Activated T-cell treated with anti-CD3 and anti-CD28 coated beads for 4 hours (primary cell): ENCODE data around the gene GUCA2A.

ENCODE experiments used
- DNase-seq: peaks from one replicate; pipeline ENCODE4 v3.0.0-alpha.2; 2020

Gene GUCA2A

DNA sequence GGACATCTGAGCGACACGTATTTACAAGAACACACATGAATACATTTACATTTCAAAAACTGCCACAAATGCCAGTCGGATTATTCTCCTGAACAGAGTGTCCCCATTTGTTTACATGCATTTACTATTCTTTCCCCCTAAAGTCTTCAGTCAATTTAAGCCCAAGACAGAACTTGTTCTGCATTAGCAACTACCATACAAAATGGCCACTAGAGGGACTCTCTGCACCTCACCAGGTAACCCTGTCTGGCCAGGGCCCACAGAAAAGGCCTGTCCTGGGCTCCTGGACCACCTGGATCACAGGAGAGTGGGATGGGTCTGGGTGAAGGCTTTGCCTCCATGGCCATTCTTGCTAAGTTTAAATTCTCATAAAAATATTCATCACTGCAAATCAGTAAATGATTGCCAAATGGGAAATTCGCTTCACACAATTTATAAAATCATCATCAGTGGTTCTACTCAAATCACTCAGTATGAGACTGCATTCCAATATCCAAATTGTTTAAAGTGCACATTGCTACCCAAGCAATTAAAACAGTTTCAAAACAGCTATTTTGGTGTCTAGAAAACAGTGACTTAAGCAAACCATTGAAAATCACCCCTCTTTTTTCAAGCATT lies 12.5 kb upstream of the GUCA2A start:
- DNase-seq = no peak

DNA sequence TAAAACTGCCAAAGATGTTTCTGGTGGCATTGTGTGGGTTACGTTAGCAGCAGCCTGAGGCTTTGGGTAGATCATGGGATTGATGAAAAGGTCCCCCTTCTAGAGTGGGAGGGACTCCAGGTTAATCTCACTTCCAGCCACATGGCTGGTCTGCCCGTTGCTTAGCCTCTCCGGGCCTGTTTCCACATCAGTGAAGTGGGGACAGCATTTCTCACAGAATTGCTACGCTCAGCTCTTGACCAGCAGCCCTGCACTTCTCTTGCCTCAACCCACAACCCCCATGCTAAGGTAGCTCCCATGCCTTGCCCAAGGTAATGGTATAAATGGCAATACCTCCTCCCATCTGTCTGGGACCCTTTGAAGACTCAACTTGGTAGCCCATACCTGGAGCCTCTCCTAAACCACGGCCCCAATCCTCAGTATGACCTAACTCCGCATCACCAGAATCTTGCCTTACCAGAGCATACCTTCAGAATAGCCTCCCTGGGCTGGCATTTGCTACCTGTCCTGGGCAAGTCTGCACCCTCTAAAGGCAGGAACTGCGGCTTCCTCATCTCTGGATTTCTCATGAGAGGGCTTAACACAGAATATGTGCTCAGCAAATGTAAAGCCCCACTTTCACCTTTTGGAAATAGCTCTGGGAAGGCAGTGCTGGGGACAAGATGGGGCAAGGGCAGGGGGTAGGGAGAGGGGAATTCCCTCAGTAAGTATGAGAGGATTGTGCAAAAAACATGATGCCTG lies 10.9 kb upstream of the GUCA2A start:
- no peak for DNase-seq

DNA sequence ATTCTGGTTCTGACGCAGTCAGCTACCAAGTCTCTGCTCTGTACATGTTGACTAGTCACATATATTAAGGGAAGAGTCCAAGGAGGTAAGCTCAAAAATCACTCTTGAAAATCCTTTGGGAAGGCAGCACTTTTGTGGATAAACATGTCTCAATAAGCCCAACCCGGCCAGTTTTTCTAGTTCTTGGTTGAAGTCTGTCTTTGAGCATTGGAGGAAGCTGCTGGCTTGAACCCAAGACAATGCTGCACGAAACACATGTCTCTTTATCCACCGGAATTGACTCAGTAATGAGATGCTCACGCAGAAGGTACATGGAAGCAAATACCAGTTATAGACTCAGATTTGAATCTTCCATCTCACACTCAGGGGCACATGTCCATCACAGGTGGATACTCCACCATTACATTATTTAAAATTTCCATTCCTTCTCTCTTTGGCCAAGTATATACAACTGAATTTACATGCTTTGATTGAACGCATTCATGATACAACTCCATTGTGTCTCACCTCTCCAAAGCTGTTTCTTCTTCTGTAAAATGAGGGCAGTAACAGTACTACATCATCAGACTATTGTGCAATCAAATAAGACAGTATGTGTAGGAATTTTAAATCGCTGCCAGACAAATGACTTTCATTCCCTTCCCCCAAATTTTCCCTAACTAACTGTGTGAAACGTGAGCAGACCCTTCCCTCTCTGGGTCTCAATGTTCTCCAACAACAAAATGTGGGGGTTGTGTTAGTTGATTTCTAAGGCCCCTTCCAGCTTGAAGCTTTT lies 9.6 kb upstream of the GUCA2A start:
- DNase-seq = no peak

DNA sequence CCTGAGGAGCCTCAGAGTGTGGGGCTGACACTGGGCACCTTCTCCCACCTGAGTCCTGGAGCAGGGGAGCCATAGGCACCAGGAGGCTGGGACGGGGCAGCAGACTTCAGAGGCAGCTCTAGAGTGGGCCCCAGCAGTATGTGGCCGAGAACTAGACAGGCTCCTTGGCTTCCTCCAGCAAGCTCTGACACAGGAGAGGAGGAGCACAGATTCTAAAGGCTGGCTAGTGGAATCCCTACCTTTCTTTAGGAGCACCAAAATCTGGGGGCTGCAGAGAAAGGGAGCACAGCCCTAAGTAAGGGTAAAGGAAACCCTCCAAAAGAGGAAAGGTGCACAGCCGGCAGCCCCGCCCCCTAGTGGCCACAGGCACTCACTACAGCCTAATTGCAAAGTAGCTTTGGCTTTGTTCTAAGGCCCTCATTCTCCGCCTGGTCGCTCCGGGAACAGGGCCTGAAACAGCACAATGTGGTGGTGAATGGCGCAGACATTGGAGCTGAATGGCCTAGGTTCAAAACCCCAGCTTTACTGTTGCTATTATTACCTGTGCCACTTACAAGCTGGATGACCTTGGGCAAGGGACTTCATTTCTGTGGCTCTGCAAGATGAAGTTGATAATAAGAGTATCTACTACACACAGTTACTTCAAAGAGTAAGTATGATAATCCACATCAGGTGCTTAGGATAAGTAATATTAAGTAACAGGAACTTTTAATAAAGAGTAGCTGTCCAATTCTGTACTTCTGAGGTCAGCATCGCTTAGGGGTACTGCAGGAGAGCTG lies 8.8 kb upstream of the GUCA2A start:
- DNase-seq = peak; percentile 57

DNA sequence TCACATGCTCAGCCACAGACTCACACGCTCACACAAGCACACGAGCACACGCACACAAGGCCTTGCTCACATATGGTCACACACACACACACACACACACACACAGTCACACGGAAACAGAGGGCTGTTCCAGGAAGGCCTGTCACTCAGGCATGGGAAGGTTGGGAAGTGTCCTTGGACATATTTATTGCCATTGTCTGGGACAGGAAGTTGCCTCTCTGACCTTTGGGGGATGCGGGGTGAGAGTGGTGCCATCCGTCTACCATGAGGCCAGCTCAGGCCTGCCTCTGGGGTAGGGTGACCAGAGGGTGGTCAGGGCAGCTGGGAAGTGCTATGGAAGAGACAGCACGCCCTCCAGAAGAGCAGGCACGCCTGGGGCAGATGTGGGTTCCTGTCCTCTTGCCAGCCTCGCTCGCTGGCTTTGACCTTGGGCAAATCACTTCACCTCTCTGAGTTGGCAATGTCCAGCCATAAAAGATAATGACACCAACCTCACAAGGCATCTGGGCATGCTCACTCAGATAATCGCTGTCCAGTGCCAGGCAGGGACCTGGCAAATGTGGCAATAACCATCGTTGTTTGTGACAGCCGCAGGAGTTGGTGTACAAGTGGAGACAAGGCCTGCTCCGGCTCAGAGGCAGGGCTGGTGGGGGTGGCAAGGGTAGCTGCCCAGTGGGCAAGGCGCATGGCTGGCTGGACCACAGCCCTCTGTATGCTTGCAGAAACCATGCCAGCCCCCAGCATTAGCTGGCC lies 8.0 kb upstream of the GUCA2A start:
- DNase-seq = no peak

DNA sequence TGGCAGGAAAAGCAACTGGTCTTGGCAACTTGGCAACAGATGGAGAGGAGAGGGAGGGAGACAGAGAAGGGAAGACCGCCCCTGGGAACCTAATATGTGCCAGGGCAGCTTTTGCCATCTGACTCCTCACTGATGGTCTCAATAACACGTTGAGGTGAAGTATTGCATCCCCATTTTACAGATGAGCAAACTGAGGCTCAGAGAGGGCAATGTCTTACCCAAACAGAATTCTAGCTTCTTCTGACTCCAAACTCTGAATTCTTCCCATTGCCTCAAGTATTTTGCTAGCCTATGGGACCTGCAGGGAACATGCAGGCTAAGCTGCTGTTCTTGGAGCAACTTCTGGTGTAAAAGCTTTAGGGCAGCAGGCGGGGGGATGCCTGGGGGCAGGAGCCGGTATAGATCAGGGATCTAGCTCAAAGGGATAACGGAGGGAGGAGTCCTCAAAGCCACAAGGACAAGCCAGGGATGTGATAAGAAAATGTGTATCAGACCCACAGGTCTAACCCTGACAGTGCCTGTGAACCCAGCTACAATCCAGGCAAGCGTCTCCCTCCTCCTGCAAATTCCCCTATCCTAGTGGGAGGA lies 7.2 kb upstream of the GUCA2A start:
- no peak for DNase-seq

DNA sequence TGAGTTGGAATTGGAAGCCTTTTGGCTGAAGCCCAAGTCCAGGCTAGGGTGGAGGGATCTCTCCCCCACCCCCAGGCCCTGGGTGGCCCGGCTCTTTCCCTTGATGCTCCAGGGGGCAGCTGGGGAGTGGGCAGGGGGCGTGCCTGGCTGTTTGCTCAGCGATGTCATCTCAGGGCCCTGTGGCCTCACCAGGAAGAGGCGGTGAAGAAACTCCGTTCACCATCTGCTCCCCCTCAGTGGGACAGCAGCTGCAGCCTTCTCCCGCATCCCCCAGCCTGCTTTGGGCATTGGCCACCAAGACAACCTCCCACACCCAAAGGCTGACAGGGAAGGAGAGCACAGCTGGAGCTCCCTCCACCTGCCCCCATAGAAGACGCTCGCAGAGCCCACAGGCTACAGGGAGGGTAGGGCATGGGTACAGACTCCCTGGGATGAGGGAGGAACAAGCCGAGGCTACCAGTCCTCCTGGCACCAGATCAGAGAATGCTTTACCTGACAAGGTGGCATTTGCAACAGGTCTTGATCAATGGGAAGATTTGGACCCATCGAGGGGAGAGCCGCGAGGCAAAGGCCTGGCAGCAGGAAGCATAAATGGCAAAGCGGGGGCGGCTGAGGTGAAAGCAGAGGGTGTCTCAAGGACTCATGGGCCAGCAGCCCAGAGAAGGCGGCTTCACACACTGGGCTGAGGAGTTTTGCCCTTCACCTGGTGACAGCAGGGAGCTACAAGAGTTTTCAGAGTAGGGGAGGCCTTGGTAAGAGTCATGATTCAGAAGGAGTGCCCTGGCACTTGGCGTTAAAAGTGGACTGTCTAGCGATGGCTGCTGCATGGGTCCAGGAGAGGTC lies 6.5 kb upstream of the GUCA2A start:
- no peak for DNase-seq

DNA sequence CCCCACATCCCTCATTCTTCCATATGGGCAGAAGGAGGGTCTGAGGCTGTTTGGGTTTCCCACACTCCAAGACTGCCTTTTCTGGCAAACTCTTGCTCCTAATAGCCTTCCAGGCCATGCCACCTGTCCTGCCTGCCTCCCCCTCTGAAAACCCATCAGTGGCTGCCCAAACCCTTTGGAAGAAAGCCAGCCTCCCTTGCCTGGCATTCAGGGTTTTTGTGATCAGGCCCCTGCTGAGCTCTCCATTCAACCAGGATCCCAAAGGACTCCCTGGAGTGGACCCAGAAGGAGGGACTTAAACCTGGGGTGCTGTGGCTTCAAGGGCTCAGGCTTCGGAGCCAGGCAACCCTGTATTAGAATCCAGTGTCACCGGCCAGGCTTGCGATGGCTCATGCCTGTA lies 4.2 kb upstream of the GUCA2A start:
- no peak for DNase-seq

DNA sequence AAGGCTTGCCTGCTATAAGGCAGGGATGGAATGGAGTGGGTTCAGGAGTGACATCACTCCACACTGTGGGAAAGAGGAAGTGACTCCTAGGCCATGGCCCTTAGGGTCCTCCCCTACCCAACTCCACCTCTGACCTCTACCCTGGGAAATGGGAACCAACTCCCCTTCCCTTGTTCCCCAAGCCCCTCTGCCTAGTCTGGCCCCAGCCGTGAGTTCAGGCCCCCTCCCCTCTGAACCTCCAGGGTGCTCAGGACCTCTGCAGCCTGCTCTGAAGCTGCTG lies 3.8 kb upstream of the GUCA2A start:
- no peak for DNase-seq

DNA sequence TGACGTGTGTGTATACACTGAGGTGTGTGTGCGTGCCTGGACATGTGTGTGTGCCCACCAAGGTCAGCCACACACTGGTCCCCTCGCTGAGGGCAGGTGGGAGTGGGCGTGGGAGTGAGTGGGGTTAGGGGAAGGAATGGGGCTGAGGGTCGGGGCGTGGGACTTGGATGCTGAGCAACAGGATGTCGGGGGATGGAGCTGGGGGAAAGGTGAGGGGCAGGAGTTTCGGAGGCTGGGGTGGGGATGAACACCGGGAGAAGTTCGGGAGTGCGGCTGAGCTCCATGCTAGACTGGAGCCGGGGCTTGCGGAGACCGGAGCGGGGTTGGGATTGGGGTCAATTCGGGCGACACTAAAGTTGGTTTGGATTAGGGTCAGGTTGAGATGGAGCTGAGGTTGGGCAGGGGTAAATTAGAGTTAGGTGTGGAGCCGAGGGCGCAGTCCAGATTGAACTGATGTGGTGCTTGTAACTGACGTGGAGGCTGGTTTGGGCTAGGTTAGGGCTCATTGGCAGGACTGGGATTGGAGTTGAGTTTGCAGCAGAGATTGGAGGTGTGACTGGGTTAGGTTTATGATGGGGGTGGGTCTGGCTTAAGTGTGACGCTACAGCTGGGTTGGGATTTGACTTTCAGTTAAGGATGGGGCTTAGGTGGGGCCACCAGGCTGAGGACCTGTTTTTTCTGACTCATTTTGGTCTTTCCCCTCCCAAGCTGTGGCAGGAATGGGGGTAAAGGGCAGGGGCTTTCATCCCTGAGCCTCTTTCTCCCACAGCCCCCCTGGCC lies 3.3 kb upstream of the GUCA2A start:
- no peak for DNase-seq

DNA sequence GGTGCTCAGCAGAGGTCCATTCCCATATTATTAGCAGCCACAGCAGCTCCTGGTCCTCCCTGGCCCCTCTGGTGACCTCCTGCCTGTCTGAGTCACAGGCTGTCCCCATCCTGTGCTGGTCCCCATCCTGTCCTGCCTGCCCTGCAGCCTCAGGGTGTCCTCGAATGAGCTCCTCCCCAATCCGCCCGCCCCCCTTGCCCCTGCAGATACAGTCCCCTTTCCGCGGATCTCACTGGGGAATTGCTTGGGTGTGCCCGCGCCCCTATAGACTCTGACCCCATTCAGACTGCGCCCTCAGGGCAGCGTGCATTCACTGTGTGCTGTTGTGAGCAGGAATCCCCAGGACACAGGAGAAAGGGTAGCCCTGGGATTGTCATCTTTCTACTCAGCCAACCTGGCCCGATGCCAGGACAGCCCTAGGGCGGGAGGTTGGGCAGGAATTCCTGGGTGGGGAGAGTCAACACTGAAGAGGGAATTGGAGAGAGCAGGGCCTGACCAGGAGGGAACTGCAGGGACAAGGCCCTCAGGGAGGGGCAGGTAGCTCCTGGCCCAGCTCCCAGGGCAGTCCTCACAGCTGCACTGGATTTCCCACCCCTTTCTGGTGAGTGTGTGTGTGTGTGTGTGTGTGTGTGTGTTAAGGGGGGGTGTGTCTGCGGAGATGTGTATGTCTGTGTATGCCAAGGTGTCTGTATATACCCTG lies 1.1 kb upstream of the GUCA2A start:
- DNase-seq = no peak

DNA sequence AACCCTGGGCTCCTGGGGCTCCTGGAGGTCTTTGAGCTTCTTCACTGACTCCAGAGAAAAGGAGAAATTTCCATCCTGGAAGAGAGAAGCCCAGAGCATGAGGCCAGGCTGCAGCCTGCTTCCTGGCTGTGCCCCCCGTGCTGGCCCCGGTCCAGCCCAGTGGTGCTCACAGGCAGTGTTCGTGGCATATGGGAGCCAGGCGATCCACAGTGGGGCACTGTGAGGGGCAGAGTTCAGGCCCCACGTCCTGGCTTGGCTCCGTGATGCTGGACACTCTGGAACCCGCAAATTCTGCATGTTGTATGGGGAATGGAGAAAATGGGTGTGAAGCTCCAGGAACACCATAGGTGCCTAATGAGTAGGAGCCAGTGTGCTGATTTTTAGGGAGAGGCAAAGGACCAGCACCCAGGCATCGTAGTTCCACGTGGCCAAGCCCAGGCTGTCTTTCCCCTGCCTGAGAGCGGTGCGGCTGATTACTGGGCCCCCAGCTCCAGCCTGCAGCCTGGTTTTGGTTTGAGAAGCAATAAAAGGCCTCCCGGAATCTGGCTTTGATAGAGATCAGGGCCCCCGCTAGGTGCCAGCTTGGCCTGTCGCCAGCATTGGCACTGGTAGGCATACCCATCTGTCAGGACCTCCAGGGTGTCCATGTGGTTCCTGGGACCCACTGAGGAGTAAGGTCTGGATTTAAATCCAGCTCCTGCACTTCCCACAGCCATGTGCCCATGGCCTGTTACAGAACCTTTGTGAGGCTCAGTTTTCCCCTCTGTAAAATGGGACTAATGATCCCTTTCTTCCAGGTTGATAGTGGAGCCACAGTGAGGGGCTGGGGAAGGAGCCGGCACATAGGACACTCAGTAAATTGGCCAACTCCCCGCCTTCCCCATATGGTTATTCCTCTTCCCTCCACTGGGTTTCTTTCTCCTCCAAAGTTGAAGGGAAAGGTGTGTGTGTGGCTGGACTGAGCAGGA lies 725 bp downstream of the GUCA2A start:
- no peak for DNase-seq

DNA sequence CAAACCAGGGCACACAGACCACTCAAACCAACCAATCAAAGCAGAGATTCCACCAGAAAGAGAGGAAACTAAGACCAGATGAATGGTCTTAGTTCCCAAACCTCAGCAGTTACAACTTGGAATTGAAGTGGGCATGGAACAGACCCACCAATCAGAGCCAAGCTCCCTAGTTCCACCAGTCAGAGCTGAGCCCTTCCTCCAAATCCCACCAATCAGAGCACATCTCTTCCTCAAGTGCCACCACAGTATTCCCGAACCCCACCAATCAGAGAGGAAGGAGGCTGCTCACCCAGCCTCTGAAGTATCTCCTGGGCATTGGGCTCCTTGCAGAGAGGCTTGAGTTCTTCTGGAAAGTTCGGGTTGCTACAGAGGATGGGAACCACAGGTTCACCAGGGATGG lies 1.4 kb downstream of the GUCA2A start:
- DNase-seq = no peak

DNA sequence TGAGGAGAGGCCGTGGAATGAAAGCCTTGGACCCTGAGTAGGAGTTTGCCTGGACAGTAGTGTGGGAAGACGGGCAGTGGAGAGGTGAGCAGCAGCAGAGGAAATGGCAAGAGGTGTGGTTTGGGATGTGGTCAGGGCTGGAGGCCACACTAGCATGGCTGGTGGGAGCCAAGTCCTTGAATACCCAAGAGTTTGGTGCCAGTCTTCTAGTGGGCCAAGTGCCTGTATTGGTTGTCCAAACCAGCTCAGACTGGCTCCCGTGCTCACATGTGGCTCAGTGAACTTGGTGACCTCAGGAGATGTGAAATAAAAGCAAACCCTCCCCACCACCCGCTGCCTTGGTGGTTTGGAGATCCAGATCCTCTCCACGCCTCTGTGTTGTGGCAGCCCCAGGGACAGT lies 2.4 kb downstream of the GUCA2A start:
- DNase-seq = no peak

DNA sequence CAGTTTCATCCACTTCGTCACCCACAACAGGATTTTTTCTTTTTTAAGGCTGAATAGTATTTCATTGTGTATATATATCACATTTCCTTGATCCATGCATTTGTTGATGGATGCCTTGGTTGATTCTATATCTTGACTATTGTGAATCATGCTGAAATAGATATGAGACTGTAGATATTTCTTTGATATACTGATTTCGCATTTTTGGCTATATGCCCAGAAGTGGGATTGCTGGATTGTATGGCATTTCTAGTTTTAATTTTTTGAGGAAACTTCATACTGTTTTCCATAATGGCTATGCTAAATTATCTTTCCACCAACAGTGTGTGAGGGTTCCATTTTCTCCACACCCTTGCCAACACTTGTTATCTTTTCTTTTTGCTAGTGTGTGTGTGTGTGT lies 6.4 kb downstream of the GUCA2A start:
- no peak for DNase-seq

DNA sequence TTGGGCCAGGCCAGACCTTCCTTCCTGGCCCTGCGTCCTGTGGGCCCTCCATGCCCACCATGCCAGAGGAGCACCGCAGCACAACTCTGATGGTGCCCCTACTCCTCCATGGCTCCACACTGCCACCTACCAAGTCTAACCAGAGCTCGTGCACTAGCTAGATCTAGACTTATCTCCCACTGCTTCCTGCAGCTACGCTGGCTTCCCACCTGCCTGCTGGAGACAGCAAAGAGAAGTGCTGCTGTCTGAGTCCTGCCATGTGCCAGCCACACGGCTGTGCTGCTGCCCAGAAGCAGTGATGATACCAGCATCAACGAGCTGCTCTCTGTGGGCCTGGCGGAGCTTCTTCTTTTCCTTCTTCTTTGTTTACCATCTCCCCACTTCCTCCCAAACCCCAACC lies 6.9 kb downstream of the GUCA2A start:
- DNase-seq = no peak

DNA sequence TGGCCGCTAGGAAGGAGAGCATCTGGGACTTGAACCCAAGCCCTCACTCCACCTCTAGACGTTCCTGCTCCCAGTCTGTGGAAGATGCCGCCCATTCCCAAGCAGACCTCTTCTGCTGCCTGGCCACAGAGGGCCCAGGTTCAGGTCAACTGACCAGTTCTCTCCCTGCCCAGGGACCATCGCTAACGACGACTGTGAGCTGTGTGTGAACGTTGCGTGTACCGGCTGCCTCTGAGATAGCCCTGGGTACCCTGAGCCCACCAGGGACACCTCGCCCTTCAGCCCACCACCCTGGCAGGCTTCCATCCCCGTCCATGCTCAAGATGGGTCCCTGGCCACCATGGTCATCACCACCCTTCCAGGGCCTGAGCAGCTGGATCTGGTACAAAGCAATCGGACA lies 9.2 kb downstream of the GUCA2A start:
- no peak for DNase-seq

DNA sequence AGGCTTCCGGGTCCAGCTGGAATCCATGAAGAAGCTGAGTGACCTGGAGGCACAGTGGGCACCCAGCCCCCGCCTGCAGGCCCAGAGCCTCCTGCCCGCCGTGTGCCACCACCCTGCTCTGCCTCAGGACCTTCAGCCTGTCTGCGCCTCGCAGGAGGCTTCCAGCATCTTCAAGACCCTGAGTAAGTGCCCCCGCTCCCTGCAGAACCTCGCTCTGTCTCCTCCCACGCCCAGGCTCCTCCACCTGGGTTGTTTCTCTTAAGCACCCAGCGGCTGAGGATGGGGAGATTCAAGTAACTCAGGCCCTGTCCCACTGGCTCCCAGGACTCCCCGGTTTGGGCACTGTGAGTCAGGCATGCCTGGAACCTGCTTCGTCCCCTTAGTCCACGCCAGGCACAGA lies 9.9 kb downstream of the GUCA2A start:
- DNase-seq = no peak

DNA sequence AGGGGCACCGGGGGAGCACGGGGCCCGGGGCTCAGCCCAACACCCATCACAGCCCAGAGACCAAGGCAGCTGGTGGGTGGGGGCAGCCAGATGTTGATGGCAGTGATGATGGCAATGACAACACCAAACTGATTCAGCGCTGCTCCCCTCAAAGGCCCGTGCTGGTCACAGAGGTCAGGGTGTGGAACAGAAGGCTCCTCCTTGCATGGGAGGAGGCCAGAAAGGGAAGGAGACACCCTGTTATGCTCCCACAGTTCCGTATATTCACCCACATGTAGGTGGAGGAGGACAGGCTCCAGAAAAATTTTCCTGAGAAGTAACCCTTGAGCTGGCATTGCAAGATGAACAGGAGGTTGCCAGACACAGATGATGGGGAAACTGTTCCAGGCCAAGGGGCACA lies 10.9 kb downstream of the GUCA2A start:
- no peak for DNase-seq
